C1 segment of cervical spinal cord (tissue), 14 donors: Measurements from ENCODE around the gene N4BP2L2.

Source experiments
- DNase-seq, 14 donors: peaks; one replicate each; lab custom pipeline; 2025; lab: John Stamatoyannopoulos, UW

The N4BP2L2 gene

DNA sequence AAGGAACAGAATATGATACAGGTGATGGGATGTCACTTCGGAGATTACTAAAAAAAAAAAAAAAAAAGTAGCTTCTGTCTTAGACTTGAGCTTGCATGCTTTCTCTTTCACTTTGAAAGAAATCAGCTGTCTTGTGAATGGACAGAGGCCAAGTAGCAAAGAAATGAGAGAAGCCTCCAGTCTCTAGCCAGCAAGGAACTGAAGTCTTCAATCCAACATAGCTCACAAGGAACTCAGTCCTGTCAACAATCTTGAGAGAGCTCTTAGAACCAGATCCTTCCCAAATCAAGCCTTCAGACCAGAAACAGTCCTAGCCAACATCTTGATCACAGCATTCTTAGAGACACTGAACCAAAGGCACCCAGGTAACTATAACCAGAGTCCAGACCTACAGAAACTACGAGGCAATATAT, 7.7 kb downstream of the N4BP2L2 start:
- peak in 1 of 14 donors; percentile 26 for DNase-seq

DNA sequence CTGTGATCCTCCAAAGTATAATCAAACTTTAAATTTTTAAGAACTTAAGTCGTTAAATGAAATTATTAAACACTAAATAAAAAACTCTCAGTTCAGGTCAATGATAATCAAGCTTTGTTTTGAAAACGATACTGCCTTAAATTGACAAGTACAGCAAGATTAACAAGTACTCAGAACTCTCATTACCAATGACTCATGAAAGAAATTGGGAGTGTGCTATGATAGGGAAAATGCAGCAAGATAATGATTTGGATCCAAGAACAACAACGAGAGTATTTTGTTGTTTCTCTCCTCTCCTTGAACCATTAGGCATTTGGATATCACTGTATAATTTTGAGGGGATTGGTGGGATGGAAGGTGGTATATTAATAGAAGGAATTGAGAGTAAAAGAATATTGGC, 10.2 kb downstream of the N4BP2L2 start:
- no peak for DNase-seq

DNA sequence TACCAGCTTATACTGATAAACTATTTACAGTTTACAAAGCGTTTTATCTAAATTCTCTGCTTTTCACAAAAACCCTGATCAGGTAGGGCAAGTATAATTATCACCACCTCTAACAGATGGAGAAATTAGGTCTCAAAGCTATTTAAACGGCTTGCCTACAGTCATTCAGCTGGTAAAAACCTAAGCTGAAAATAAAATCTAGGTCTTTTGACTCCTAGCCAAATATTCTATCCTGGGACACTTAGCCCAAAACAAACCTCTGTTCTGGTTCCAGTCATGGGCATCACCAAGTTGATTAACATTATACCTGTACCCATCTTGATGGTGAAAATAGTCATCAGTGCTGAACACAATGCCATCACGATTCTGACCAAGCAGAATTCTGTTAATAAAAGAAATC, 11.4 kb downstream of the N4BP2L2 start:
- peak in 1 of 14 donors; percentile 17 for DNase-seq

DNA sequence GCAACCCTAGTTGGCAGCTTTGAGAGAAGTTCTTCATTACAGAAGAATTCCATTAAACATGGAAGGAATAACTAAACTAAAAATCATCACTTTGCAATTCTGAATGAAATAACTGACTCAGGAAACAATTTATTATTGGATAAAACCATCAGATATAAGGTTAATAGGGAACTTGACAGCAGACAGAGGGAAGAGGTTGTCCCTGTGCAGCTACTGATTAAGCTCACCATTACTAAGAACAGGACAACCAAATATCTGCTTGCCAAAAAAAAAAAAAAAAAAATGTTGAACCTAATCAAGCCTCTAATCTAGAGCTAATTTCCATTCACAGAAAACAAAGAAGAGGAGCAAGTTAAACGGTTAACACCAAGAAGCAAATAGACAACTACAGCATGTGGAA, 12.8 kb downstream of the N4BP2L2 start:
- DNase-seq, result no peak

DNA sequence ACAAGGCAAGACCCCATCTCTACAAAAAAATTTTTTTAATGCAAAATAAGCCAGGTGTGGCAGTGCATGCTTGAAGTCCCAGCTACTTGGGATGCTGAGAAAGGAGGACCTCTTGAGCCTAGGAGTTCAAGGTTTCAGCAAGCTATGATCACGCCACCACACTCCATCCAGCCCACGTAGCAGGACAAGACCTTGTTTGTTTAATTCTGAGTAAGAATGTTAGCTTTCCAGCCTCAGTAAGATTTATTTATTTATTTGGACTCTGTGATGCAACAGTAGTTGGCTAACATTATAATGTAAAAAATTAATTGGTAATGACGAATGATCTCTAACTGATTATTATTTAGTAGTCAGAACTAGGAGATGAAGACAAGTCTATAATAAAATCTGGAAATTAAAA, 23.3 kb downstream of the N4BP2L2 start:
- DNase-seq, result no peak

DNA sequence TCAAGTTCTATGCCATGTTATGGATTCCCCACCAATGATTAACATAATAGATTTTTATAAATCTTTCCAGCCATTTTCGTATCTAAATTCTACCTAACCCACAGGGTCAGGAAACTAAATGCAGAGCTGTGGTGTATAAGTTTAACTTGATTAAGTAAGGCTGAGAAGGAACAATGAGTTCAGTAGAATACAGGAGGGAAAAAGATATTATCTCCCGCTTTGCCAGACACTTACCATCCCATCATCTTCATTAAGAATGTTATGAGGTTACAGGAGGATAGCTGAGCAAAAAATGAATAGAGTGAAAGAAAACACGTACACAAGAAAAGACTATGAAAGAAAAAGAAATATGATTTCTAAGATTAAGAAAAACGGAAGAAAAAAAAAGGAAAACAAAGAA, 27.1 kb downstream of the N4BP2L2 start:
- DNase-seq, result no peak

DNA sequence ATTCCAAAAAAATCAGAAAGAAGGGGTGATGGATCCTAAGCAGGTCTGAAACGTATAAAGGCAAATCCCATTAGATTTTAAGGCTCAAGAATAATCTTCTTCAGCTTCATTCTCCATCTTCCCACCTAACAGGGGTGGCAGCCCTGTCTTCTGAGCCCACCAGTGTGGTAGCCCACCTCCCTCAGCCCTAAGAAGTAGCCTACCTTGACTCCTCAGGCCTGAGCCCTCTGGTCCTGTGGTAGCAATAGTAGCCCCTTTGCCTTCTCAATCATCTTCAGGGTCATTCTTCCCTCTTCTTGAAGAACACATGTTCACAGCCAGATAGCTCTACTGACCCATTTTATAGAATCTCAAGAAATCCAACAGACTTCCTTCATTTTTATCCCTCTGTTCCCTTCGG, 33.7 kb downstream of the N4BP2L2 start:
- no peak for DNase-seq

DNA sequence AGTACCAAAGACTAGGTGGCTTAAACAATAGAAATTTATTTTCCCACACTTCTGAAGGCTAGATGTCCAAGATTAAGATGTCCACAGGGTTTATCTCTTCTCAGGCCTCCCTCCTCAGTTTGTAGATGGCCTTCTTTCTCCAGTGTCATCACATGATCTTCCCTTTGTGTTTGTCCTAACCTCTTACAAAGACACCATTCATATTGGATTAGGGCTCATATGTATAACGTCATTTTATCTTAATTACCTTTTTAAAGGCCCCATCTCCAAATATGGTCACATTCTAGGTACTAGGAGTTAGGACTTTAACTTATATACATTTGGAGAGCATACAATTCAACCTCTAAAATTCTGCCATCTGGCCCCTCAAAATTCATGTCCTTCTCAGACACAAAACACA, 34.3 kb downstream of the N4BP2L2 start:
- no peak for DNase-seq

DNA sequence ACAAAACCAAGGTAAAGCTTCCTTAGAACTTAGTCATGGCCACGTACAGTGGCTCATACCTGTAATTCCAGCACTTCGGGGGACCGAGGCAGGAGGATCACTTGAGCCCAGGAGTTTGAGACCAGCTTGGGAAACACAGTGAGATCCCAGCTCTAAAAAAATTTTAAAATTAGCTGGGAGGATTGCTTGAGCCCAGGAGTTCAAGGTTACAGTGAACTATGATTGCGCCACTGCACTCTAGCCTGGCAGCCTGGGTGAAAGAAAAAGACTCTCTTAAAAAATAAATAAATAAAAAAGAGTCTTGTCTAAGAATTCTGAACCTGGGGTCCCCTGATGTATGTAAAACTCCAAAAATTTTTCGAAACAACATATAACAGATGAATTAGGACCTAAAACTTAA, 34.9 kb downstream of the N4BP2L2 start:
- no peak for DNase-seq

DNA sequence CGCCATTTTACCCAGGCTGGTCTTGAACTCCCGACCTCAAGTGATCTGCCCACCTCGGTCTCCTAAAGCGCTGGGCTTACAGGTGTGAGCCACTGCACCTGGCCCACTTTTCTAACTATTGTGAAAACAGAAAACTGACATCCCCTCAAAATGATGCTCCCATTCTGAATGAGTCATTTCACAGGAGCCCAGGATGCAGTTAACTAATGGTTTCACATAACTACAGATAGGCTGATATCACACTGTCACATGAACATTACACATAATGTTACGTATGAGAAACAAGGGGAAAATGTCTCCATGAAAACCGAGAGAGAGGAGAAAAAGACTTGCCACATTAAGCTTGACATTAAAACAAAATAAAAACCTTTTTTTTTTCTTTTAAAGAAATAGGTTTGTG, 37.5 kb downstream of the N4BP2L2 start:
- DNase-seq, result no peak

DNA sequence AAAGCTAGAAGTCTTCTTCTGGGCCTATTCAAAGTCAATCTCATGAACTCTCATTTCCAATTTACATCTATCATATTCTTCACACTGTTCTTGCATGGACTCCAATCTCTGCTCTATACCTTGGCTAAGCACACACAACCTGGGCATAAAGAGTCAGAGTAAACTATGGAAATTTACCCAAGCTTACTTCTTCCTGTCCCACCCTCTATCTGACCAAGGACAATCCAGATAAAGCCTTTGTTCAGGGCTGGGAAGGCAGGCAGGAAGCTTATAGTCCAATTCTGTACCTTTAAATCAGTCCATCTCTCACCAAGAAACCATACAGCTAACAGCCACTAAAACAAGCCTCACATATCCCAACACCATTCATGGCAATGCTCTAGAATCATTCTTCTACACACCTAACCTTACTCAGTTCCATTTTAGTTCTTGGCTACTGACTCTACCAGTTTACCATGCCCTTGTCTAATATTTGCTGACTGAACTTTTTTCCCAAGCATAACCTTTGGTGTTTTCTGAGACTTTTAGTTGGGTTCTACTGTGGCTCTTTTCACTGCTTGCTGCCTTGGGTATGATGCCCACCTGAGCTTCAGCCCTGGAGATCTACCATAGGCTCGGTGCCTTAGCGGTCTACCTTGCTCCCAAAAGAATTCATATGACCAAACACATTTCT, 38.9 kb downstream of the N4BP2L2 start:
- DNase-seq, result no peak

DNA sequence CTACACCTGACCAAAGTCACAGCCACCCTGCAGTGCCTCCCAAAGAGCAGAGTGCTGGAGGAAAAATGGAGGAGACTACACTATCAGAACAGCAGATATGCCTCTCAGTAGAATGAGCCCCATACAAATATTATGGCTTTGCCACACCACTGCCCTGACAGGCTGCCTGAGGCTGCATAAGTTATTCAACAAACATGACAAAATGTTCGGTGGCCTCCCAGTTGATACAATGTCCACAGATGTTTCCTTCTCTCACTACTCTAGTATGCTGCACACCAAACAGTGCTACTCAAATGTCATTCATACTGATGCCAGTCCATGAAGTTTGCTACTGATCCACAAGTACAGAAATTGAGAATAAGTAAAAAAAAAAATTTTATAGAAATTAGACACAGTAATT, 41.0 kb downstream of the N4BP2L2 start:
- no peak for DNase-seq

DNA sequence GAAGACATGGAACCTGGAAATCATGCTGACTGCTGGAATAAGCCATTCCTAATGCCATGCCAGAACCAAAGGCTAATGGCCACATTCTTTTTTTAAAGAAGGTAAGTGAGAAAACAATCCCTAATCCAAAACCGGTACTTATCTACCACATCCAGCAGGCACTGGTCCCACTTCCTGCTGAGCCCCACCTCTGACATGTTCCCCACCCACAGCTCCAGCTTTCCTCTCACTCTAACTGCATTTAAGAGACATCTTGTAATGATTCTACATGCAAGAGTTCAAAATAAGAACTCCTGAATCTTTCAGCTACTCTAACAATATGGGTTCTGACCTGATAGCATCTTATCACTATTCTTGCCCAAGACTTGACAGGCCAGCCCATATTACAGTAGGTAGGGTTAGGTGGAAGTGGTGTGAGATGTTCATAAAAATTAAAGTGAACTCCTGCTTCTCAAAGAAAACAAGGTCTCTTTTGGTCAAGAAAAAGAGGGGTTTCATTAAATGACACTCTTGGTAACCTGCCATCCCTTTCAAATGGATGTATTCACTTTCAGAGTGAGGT, 41.9 kb downstream of the N4BP2L2 start:
- DNase-seq, result no peak

DNA sequence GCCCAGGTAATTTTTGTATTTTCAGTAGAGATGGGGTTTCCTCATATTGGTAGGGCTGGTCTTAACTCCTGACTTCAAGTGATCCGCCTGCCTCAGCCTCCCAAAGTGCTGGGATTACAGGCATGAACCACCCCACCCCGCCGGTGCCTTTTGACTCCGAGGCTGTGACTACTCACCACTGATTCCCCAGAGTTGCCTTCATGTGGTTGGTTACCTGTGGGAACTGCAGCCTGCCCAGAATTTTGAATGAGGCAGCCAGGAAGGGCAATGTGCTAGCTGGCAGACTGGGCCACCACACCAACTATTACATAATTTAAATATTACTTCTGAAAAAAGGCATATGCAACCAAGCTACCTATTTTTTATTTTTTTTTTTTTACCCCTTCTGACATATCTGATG, 42.8 kb downstream of the N4BP2L2 start:
- no peak for DNase-seq

DNA sequence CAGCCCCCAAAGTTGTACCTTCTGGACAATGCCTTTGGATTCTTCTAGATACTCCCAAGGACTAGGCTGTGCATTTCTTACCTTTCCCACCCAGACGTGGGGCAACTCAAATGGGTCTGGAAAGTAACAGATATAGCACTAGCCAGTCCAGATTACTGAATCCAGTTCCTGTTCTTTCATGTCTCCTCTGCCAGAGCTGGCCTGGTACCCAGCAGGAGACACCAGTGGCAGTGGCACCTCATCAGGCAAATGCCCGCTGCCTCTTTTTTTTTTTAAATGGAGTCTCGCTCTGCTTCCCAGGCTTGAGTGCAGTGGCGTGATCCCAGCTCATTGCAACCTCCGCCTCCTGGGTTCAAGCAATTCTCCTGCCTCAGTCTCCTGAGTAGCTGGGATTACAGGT, 43.2 kb downstream of the N4BP2L2 start:
- DNase-seq, result peak in 1 of 14 donors; percentile 3

DNA sequence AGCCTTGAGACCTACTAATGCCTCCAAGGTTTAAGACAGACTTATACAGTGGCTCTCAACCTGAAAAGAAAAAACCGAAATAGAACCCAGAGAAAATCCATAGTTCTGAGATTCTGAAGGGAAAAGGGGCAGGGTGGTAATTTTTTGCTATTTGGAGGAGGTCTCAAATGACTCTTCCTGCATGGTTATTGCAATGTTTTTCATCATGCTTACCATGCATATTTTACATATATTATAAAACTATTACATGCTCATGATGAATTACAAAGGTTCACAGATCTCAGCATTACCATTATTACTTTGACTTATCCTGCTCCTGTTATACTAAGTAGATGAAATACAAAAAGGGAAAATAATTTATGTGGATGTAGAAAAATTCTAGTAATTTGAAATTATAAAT, 47.6 kb downstream of the N4BP2L2 start:
- DNase-seq, result no peak

DNA sequence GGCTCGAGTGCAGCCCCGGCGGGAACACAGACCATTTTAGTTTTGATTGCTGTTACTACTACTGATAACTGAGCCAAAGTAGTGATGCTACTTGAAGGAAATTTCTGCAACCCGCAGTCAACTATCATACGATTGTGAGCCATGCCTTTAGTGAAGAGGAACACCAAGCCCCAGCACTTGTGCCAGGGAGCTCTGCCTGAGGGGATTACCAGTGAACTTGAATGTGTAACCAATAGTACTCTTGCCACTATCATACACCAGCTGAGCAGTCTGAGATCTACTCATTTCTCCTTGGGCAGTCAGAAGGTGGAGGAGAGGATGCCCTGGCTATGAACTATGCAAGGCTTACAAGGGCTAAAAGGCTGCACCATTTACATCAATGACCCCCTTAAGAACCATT, 61.7 kb downstream of the N4BP2L2 start:
- DNase-seq, result no peak

DNA sequence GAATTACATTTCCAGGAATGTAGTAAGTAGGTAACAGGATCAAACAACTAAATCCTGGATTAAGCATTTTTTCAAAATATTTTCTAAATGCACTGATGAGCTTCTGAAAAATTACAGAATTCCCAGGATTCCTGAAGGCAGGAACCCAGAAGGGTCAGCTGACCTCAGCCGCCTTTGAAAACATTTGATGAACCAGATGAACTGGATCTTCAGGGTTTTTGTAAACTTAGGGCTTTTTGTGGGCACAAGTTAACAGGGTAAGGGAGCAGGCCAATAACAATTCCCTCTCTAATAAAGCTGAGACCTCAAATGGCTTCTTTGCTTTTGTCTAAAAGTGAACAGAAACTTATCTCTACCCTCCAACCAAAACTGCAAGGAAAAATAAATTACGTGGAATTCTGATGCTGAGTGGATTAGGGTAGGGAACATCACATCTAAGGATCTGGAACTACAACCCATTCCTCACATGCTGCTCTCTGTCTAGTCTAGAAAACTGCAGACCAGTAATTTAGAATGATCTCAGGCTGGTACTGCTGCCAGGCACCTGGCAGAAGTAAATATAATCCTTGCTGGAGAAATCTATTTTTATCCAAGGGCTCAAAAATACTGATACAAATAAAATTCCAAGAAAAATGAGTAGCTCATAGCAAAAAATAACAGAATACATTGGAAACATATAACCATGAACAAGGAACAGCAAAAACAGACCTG, 62.4 kb downstream of the N4BP2L2 start:
- DNase-seq, result no peak

DNA sequence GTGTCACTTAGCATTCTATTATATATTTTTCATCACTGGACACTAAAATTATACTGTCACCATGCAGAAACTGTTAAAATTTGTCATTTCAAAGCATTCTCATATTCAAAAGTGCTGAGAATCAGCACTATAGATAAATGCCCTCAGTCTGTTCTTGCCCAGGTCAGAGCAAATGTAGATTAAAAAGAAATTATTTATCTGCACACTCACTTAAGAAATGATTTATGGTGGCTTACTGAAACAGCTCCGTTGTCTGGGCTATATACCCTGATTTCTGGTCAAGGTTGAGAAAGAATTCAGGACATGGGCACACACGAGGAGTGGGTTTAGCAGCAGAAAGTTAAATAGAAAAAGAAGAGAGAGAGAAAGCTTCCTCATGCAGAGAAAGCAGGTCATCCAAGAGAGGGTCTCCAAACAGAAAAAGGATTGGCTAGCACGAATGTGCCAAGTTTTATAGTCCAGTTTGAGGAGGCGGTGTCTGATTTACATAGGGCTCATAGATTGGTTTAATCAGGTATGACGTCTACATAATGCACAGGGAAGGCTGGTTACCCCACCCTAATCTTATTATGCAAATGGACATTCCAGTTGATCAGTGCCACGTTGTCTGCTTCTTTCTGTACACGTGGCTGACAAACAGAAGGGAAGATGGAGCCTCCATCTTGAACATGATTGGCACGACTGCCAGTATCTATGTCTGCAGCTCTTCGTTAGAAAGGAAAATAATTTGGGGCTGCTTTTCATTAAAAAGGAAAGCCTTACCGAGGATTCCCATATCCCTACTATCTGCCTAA, 63.4 kb downstream of the N4BP2L2 start:
- DNase-seq, result no peak

DNA sequence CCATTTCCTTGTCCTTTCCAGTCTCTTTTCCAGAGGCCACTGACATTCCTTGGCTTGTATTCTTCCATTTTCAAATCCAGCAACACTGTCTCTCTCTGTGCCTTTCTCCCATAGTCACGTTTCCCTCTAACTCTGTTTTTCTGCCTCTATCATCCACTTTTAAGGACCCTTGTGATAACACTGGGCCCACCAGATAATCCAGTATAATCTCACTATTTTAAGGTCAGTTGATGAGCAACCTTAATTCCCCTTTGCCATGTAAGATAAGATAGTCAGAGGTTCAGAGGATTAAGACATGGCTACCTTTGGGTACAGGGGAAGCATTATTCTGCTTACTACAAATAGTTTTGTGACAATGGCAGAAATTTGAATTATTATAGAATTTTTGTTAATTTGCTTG, 64.9 kb downstream of the N4BP2L2 start:
- no peak for DNase-seq

DNA sequence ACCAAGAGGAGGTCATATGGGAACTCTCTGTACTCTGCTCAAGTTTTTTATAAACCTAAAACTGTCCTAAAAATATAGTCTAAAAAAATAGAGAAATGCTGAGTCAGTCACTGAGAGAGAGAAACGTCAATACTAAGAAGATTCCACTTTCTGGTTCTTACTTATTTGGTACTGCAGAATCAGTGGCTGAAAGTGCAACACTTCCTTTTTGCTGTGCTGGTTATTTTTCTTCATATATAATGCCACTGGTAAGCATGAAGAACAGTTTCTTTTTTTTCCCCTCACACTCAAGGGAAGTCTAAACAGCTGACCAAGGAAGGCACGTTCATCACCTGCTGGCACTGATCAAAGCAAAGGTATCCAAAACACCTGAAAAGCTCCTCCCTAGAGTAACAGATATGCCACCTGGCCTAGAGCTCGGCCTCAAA, 66.4 kb downstream of the N4BP2L2 start:
- DNase-seq, result no peak

DNA sequence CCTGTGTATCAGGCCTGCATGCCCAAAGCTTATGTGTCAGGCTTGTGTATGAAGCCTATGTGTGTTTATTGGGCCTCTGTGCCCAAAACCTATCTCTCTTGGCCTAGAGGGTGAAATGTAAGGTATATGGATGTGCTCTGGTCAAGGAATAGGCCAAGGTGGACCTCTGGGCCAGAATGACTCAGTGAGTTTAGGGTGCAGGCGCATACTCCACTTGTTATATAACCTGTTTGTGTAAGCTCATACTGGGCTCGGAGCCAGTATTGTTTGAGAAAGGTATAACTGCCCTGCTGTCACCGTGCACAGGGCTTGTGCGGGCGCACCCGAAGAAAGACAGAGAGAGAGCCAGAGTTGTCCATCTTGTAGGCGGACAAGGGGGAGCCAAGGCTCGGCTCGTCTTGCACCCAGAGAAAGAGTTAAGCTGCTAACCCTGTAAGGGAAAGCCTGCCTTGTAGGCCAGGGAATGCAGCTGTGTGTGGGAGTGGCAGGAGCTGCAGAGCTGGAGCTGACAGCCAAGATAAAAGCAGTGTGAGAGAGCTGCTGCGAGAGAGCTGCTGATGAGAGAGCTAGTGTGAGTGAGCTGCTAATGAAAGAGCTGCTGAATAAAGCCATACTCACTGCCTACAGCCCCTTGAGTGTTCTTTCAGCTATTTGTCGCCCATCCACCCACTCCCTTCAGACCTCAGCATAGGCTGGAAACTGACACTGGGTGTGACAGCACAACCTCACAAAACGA, 67.2 kb downstream of the N4BP2L2 start:
- peak in 4 of 14 donors; percentile 8 to 44 (median 15) for DNase-seq
